HEK293T (cell line): ENCODE data around the gene PXDN.
"Not testable (repeated sequence)": the region's sequence is repeated elsewhere in the genome, so short reads cannot be mapped to it uniquely, and the experiment has no call there.

ENCODE experiments used
- ARNT ChIP-seq: fragments of 450-650 bp; IDR thresholded peaks from 2 replicates; pipeline ENCODE4 v1.6.1; 2017; ENCODE audit warnings: mild to moderate bottlenecking
- BHLHE40 ChIP-seq: fragments of 450-650 bp; IDR thresholded peaks from 2 replicates; pipeline ENCODE4 v1.6.1; 2016; ENCODE audit warnings: mild to moderate bottlenecking, moderate library complexity, borderline replicate concordance
- ELF4 ChIP-seq: fragments of 450-650 bp; IDR thresholded peaks from 2 replicates; pipeline ENCODE4 v1.6.1; 2017; ENCODE audit warnings: antibody characterized with exemption
- FOXA1 ChIP-seq: fragments of 450-650 bp; IDR thresholded peaks from 2 replicates; pipeline ENCODE4 v1.6.1; 2016; ENCODE audit warnings: mild to moderate bottlenecking
- FOXK2 ChIP-seq: fragments of 450-650 bp; IDR thresholded peaks from 2 replicates; pipeline ENCODE4 v1.6.1; 2016; ENCODE audit warnings: mild to moderate bottlenecking
- FOXM1 ChIP-seq: fragments of 450-650 bp; IDR thresholded peaks from 2 replicates; pipeline ENCODE4 v1.6.1; 2017; ENCODE audit warnings: mild to moderate bottlenecking, borderline replicate concordance
- HDGF ChIP-seq: fragments of 450-650 bp; IDR thresholded peaks from 2 replicates; pipeline ENCODE4 v1.6.1; 2017; ENCODE audit warnings: antibody characterized with exemption, borderline replicate concordance
- LEF1 ChIP-seq: fragments of 450-650 bp; IDR thresholded peaks from 2 replicates; pipeline ENCODE4 v1.6.1; 2017; ENCODE audit warnings: mild to moderate bottlenecking, borderline replicate concordance
- NFRKB ChIP-seq: fragments of 450-650 bp; IDR thresholded peaks from 2 replicates; pipeline ENCODE4 v1.6.1; 2016; ENCODE audit warnings: mild to moderate bottlenecking, moderate library complexity
- PKNOX1 ChIP-seq: fragments of 450-650 bp; IDR thresholded peaks from 2 replicates; pipeline ENCODE4 v1.6.1; 2016
- SP1 ChIP-seq: fragments of 450-650 bp; IDR thresholded peaks from 2 replicates; pipeline ENCODE4 v1.6.1; 2017
- SUZ12 ChIP-seq: fragments of 450-650 bp; IDR thresholded peaks from 2 replicates; pipeline ENCODE4 v1.6.1; 2016; ENCODE audit warnings: mild to moderate bottlenecking
- TARDBP ChIP-seq: fragments of 450-650 bp; IDR thresholded peaks from 2 replicates; pipeline ENCODE4 v1.6.1; 2016
- ZNF384 ChIP-seq: fragments of 450-650 bp; IDR thresholded peaks from 2 replicates; pipeline ENCODE4 v1.6.1; 2016

GRCh38 chr2:1706089-1706841, 38.0 kb downstream of the PXDN start:
- TF ChIP-seq SP1, ELF4, PKNOX1, FOXM1, TARDBP, ZNF384, ARNT, SUZ12, BHLHE40, FOXK2, NFRKB, FOXA1, HDGF, LEF1: not testable (repeated sequence)
